K562 (cell line): ENCODE data around the gene PTTG1IP. TPM values are rescaled to one million over a fixed set of nuclear protein-coding genes. Genes with fewer than 3 reads are reported as not detected.
A peak's percentile ranks its signal among the peaks of the same experiment; 100 is the strongest.

ENCODE experiments used
- ARID1B ChIP-seq: fragments of 450-650 bp; IDR thresholded peaks from 2 replicates; pipeline ENCODE4 v1.6.1; 2016; ENCODE audit warnings: antibody characterized with exemption, mild to moderate bottlenecking, inconsistent platforms
- ARID4B ChIP-seq: sonication (generic); formaldehyde crosslinking; IDR thresholded peaks from 2 replicates; pipeline ENCODE4 v1.8.0; 2022; ENCODE audit warnings: mild to moderate bottlenecking, missing genetic modification reagents
- DNMT1 ChIP-seq: fragments of 450-650 bp; IDR thresholded peaks from 2 replicates; pipeline ENCODE4 v1.6.1; 2016; ENCODE audit warnings: antibody characterized with exemption, mild to moderate bottlenecking
- FOSL1 ChIP-seq: fragments of 200-800 bp; sonication (Bioruptor generic); conservative IDR thresholded peaks from 2 replicates; pipeline ENCODE4 v1.6.1; 2016; ENCODE audit warnings: missing genetic modification characterization, missing compliant biosample characterization
- GTF3C2 ChIP-seq: IDR thresholded peaks from 3 replicates; pipeline ENCODE4 v1.6.1; 2011; ENCODE audit warnings: borderline replicate concordance, mild to moderate bottlenecking, moderate library complexity; ENCODE audit not compliant: insufficient read length; ENCODE audit errors: extremely low read depth
- KLF1 ChIP-seq: fragments of 450-650 bp; IDR thresholded peaks from 2 replicates; pipeline ENCODE4 v1.6.1; 2016; ENCODE audit warnings: missing genetic modification characterization, missing compliant biosample characterization
- LARP7 ChIP-seq: fragments of 450-650 bp; IDR thresholded peaks from 2 replicates; pipeline ENCODE4 v1.6.1; 2016
- MXD1 ChIP-seq: fragments of 250-450 bp; sonication (Bioruptor Pico); IDR thresholded peaks from 2 replicates; pipeline ENCODE4 v1.8.0; 2021; ENCODE audit warnings: borderline replicate concordance, mild to moderate bottlenecking, moderate library complexity; ENCODE audit not compliant: poor library complexity, severe bottlenecking
- NR2C2 ChIP-seq, 2 experiments: fragments of 200-800 bp in 1 of 2; sonication (Bioruptor generic) in 1 of 2; sonication (generic) in 1 of 2; formaldehyde crosslinking in 1 of 2; IDR thresholded peaks; 2 replicates each; pipeline versions ENCODE4 v1.6.1 to v1.8.0; 2016 to 2022; ENCODE audit warnings: mild to moderate bottlenecking in 1 of 2, missing compliant biosample characterization in 1 of 2, missing genetic modification characterization in 1 of 2, missing genetic modification reagents in 1 of 2
- SP1 ChIP-seq: sonication (generic); formaldehyde crosslinking; IDR thresholded peaks from 2 replicates; pipeline ENCODE4 v1.8.1; 2022; ENCODE audit warnings: mild to moderate bottlenecking, missing genetic modification reagents
- THAP7 ChIP-seq: fragments of 250-450 bp; sonication (Bioruptor Pico); IDR thresholded peaks from 2 replicates; pipeline ENCODE4 v1.5.0; 2021
- ZNF140 ChIP-seq: fragments of 250-450 bp; sonication (Bioruptor Pico); IDR thresholded peaks from 2 replicates; pipeline ENCODE4 v1.8.0; 2021; ENCODE audit warnings: moderate library complexity, mild to moderate bottlenecking, inconsistent platforms
- ZNF143 ChIP-seq: sonication (generic); formaldehyde crosslinking; IDR thresholded peaks from 2 replicates; pipeline ENCODE4 v1.9.0; 2022; ENCODE audit warnings: mild to moderate bottlenecking, missing genetic modification reagents
- ZNF3 ChIP-seq: fragments of 250-450 bp; sonication (Bioruptor Pico); IDR thresholded peaks from 2 replicates; pipeline ENCODE4 v1.5.0; 2021; ENCODE audit warnings: mild to moderate bottlenecking, moderate library complexity
- polyA plus RNA-seq, 8 experiments: library from polyadenylated mRNA; depleted of rRNA in 4 of 8; stranded (reverse) in 5 of 8; unstranded in 3 of 8; fragments of >200 nt; fragmentation: Nextera tagmentation in 2 of 8; fragmentation: Illumina TruSeq in 1 of 8; extraction: Ambion mirVana in 2 of 8; extraction: Trizol in 1 of 8; gene quantifications; 2 replicates each; pipeline versions ENCODE4 v1.2.1 to v1.2.3, GENCODE V29; 2011 to 2014; ENCODE audit warnings: inconsistent platforms in 1 of 8, missing spikeins in 1 of 8
- total RNA-seq, 7 experiments: library from RNA; depleted of rRNA in 6 of 7; stranded (reverse); fragments of >200 nt in 6 of 7; fragmentation: Illumina TruSeq in 2 of 7; extraction: Trizol in 2 of 7; gene quantifications; 2 replicates each; pipeline versions ENCODE4 v1.2.1 to v1.2.3, GENCODE V29; 2011 to 2021; ENCODE audit warnings: low replicate concordance in 1 of 7

PTTG1IP gene
- total and polyA plus RNA-seq, 9 of the 15 experiments (the other 6 are each of a cell fraction or from before 2014, with no cell fraction given): 5.0 to 99.3 (median 82.4) TPM

GRCh38 chr21:44847261-44848056, 26.0 kb downstream of the PTTG1IP start (continued):
- TF ChIP-seq SP1 (CRISPR knock-in tag): 0 out of 2 replicates have a peak, but pooled peaks have one; percentile 43
- TF ChIP-seq KLF1: no peak
- 0 out of 2 replicates have a peak, but pooled peaks have one; percentile 17 for TF ChIP-seq ARID4B (CRISPR knock-in tag)
- TF ChIP-seq MXD1 (CRISPR knock-in tag): no peak
- TF ChIP-seq ARID1B: no peak
- no peak for TF ChIP-seq FOSL1 (tag)
- TF ChIP-seq THAP7: no peak
- no peak for TF ChIP-seq LARP7
- 0 out of 2 replicates have a peak, but pooled peaks have one; percentile 21 for TF ChIP-seq NR2C2 (CRISPR knock-in tag; IDR thresholded peaks at IDR 0.05)
- TF ChIP-seq NR2C2 (tag; IDR thresholded peaks at IDR 0.05): no peak
- no peak for TF ChIP-seq GTF3C2
- TF ChIP-seq ZNF143 (CRISPR knock-in tag): no peak
- no peak for TF ChIP-seq ZNF3 (CRISPR knock-in tag)
- TF ChIP-seq DNMT1: no peak
- no peak for TF ChIP-seq ZNF140
